Epithelial cell of esophagus (primary cell): ENCODE data around the gene INO80.
A peak's percentile ranks its signal among the peaks of the same experiment; 100 is the strongest.

Experiments
- DNase-seq: peaks from one replicate; pipeline ENCODE4 v3.0.0; 2010; ENCODE audit warnings: low read depth
- H3K4me3 ChIP-seq: 2 replicates; pipeline ENCODE4 v1.5.1; 2011; ENCODE audit warnings: mild to moderate bottlenecking, low read length, control low read depth
- CTCF ChIP-seq: IDR thresholded peaks from 2 replicates; pipeline ENCODE4 v1.5.1; 2011; ENCODE audit warnings: low read depth, mild to moderate bottlenecking, low read length, control low read depth, inconsistent platforms; ENCODE audit not compliant: insufficient read depth; ENCODE audit errors: missing control alignments

INO80 gene

GRCh38 chr15:40952301-40952900 lies 163.7 kb downstream of the INO80 start:
- TF ChIP-seq CTCF: no peak

GRCh38 chr15:40951764-40952163 lies 164.3 kb downstream of the INO80 start:
- no peak for DNase-seq

More at GRCh38 chr15:40952301-40952900, 163.7 kb downstream of the INO80 start:
- peak overlapping the region; percentile 79 for H3K4me3 ChIP-seq
- no peak for DNase-seq

GRCh38 chr15:40949756-40950207 lies 166.3 kb downstream of the INO80 start:
- DNase-seq: no peak
- no peak for TF ChIP-seq CTCF
- no peak overlapping the region for H3K4me3 ChIP-seq

More at GRCh38 chr15:40951764-40952163, 164.3 kb downstream of the INO80 start:
- no peak for TF ChIP-seq CTCF
- no peak overlapping the region for H3K4me3 ChIP-seq

GRCh38 chr15:40948706-40949473 lies 167.2 kb downstream of the INO80 start:
- H3K4me3 ChIP-seq: no peak overlapping the region
- DNase-seq: no peak
- no peak for TF ChIP-seq CTCF

- DNase-seq: no peak
- H3K4me3 ChIP-seq: no peak overlapping the region
- no peak for TF ChIP-seq CTCF
Observed at GRCh38 chr15:40944510-40945296, 171.4 kb downstream of the INO80 start.

- no peak for DNase-seq
- no peak overlapping the region for H3K4me3 ChIP-seq
- no peak for TF ChIP-seq CTCF
Observed at GRCh38 chr15:40943764-40944365, 172.2 kb downstream of the INO80 start.
